ENCODE data around the gene GID4.

Gene GID4

GRCh38 chr17:18044609-18045008 lies 5.4 kb downstream of the GID4 start:
- no peak for DNase-seq (ENCODE audit: low spot score)

- DNase-seq (ENCODE audit: low spot score): no peak
Measured at GRCh38 chr17:18045691-18046350, 6.6 kb downstream of the GID4 start.

- no peak for DNase-seq (ENCODE audit: low spot score)
Measured at GRCh38 chr17:18055597-18055996, 16.4 kb downstream of the GID4 start.

GRCh38 chr17:18056214-18056613 lies 17.0 kb downstream of the GID4 start:
- DNase-seq (ENCODE audit: low spot score): no peak

GRCh38 chr17:18059283-18059682 lies 20.1 kb downstream of the GID4 start:
- no peak for DNase-seq (ENCODE audit: low spot score)

GRCh38 chr17:18064053-18064452 lies 24.8 kb downstream of the GID4 start:
- DNase-seq (ENCODE audit: low spot score): no peak

- no peak for DNase-seq (ENCODE audit: low spot score)
Measured at GRCh38 chr17:18065546-18065945, 26.3 kb downstream of the GID4 start.

- no peak for DNase-seq (ENCODE audit: low spot score)
Measured at GRCh38 chr17:18066866-18067265, 27.7 kb downstream of the GID4 start.

- no peak for DNase-seq (ENCODE audit: low spot score)
Measured at GRCh38 chr17:18069101-18069500, 29.9 kb downstream of the GID4 start.

- DNase-seq (ENCODE audit: low spot score): no peak
Measured at GRCh38 chr17:18070861-18071340, 31.7 kb downstream of the GID4 start.

GRCh38 chr17:18071751-18072150 lies 32.5 kb downstream of the GID4 start:
- DNase-seq (ENCODE audit: low spot score): no peak

GRCh38 chr17:18074566-18075272 lies 35.5 kb downstream of the GID4 start:
- DNase-seq (ENCODE audit: low spot score): no peak

- no peak for DNase-seq (ENCODE audit: low spot score)
Measured at GRCh38 chr17:18076936-18077335, 37.7 kb downstream of the GID4 start.

GRCh38 chr17:18079543-18079942 lies 40.3 kb downstream of the GID4 start:
- no peak for DNase-seq (ENCODE audit: low spot score)

GRCh38 chr17:18084256-18084655 lies 45.0 kb downstream of the GID4 start:
- no peak for DNase-seq (ENCODE audit: low spot score)

- peak; percentile 68 for DNase-seq (ENCODE audit: low spot score)
Measured at GRCh38 chr17:18087610-18088491, 48.6 kb downstream of the GID4 start, which contains the start of gene DRG2. Gene DRG2 (plus strand): TSS chr17:18087948. CDS start chr17:18088024, 76 bp downstream.

- DNase-seq (ENCODE audit: low spot score): no peak
Measured at GRCh38 chr17:18089613-18090012, 50.4 kb downstream of the GID4 start.

- DNase-seq (ENCODE audit: low spot score): no peak
Measured at GRCh38 chr17:18093616-18094408, 54.6 kb downstream of the GID4 start.

- DNase-seq (ENCODE audit: low spot score): no peak
Measured at GRCh38 chr17:18094409-18094807, 55.2 kb downstream of the GID4 start.

GRCh38 chr17:18099516-18099915 lies 60.3 kb downstream of the GID4 start:
- DNase-seq (ENCODE audit: low spot score): no peak

GRCh38 chr17:18100616-18101015 lies 61.4 kb downstream of the GID4 start:
- no peak for DNase-seq (ENCODE audit: low spot score)

- DNase-seq (ENCODE audit: low spot score): no peak
Measured at GRCh38 chr17:18101828-18102227, 62.6 kb downstream of the GID4 start.

Measured in pons (tissue), 1 donor.